IMR-90 (cell line): ENCODE results near the gene ATOH8. TPM values are rescaled to one million over a fixed set of nuclear protein-coding genes. Genes with fewer than 3 reads are reported as not detected.

Experiments used
- ATAC-seq: fragments of 200-7000 bp; cut with Tn5 transposase; 2 replicates; pipeline ENCODE4 v1.9.1; 2020; ENCODE audit warnings: low read depth, mild to moderate bottlenecking, moderate library complexity
- BruUV-seq: library from RNA; stranded (reverse); fragments of 400-500 nt; replicated peaks from 2 replicates; lab custom pipeline; 2021; lab: Mats Ljungman, UMichigan
- CTCF ChIA-PET: fragments of 300-600 bp; formaldehyde crosslinking; extraction: SDS; loops from one replicate; lab custom pipeline; 2021; ENCODE audit warnings: antibody characterized with exemption; lab: Yijun Ruan, JAX
- POLR2A ChIA-PET: fragments of 300-600 bp; sonication (Branson Sonifier 250); formaldehyde crosslinking; loops from one replicate; lab custom pipeline; 2022; ENCODE audit warnings: antibody characterized with exemption; ENCODE audit not compliant: unreplicated experiment; lab: Charles Lee
- DNase-seq: peaks from one replicate; pipeline ENCODE4 v3.0.0; 2013
- H2AFZ ChIP-seq: replicated peaks from 2 replicates; pipeline ENCODE3; 2013; ENCODE audit warnings: low read length, mild to moderate bottlenecking; ENCODE audit not compliant: poor library complexity
- H2AK5ac ChIP-seq: 2 replicates; pipeline ENCODE4 v1.6.1; 2013; ENCODE audit warnings: low read depth, low read length, inconsistent platforms
- H2AK9ac ChIP-seq: replicated peaks from 2 replicates; pipeline ENCODE3; 2013; ENCODE audit warnings: mild to moderate bottlenecking, low read depth, low read length, moderate library complexity; ENCODE audit not compliant: poor library complexity
- H2BK120ac ChIP-seq: 2 replicates; pipeline ENCODE4 v1.6.1; 2013; ENCODE audit warnings: low read depth, low read length, inconsistent platforms
- H2BK15ac ChIP-seq: 3 replicates; pipeline ENCODE4 v1.6.1; 2013; ENCODE audit warnings: low read depth, low read length, inconsistent platforms
- H2BK20ac ChIP-seq: 2 replicates; pipeline ENCODE4 v1.6.1; 2013; ENCODE audit warnings: low read depth, mild to moderate bottlenecking, inconsistent platforms, low read length, moderate library complexity
- H2BK5ac ChIP-seq: 2 replicates; pipeline ENCODE4 v1.6.1; 2013; ENCODE audit warnings: mild to moderate bottlenecking, low read depth, low read length, inconsistent platforms; ENCODE audit not compliant: poor library complexity, severe bottlenecking
- H3K14ac ChIP-seq: replicated peaks from 2 replicates; pipeline ENCODE4 v1.6.1; 2013; ENCODE audit warnings: low read depth, low read length, inconsistent platforms
- H3K18ac ChIP-seq: 2 replicates; pipeline ENCODE4 v1.6.1; 2013; ENCODE audit warnings: low read depth, low read length, control low read depth
- H3K23ac ChIP-seq: 2 replicates; pipeline ENCODE4 v1.6.1; 2013; ENCODE audit warnings: low read depth, low read length, inconsistent platforms
- H3K27ac ChIP-seq: 2 replicates; pipeline ENCODE4 v1.5.1; 2013; ENCODE audit warnings: mild to moderate bottlenecking, control low read depth, low read length; ENCODE audit not compliant: insufficient read depth
- H3K27me3 ChIP-seq: 2 replicates; pipeline ENCODE4 v1.6.1; 2013; ENCODE audit warnings: low read length; ENCODE audit not compliant: control insufficient read depth, insufficient read depth
- H3K36me3 ChIP-seq: 2 replicates; pipeline ENCODE4 v1.6.1; 2013; ENCODE audit warnings: low read length, mixed read lengths; ENCODE audit not compliant: control insufficient read depth, insufficient read depth
- H3K4ac ChIP-seq: 2 replicates; pipeline ENCODE4 v1.6.1; 2013; ENCODE audit warnings: low read depth, low read length, inconsistent platforms
- H3K4me1 ChIP-seq: 2 replicates; pipeline ENCODE4 v1.6.1; 2013; ENCODE audit warnings: low read length, mixed read lengths; ENCODE audit not compliant: control insufficient read depth, insufficient read depth
- H3K4me2 ChIP-seq: 2 replicates; pipeline ENCODE4 v1.6.1; 2013; ENCODE audit warnings: low read depth, mild to moderate bottlenecking, control low read depth, low read length, moderate library complexity
- H3K4me3 ChIP-seq: 2 replicates; pipeline ENCODE4 v1.5.1; 2013; ENCODE audit warnings: low read depth, mild to moderate bottlenecking, control low read depth, low read length, moderate library complexity; ENCODE audit not compliant: insufficient read depth
- H3K56ac ChIP-seq: 2 replicates; pipeline ENCODE4 v1.6.1; 2013; ENCODE audit warnings: low read length, inconsistent platforms; ENCODE audit not compliant: insufficient read depth; ENCODE audit errors: extremely low read depth
- H3K79me1 ChIP-seq, 2 experiments: 2 replicates each; pipeline ENCODE4 v1.6.1; 2013; ENCODE audit warnings: low read length in 2 of 2, inconsistent platforms in 1 of 2, low read depth in 1 of 2
- H3K9ac ChIP-seq: 2 replicates; pipeline ENCODE4 v1.6.1; 2013; ENCODE audit warnings: low read depth, low read length, control low read depth
- H3K9me1 ChIP-seq: 2 replicates; pipeline ENCODE4 v1.6.1; 2013; ENCODE audit warnings: low read length, inconsistent platforms; ENCODE audit not compliant: insufficient read depth
- H3K9me3 ChIP-seq: 2 replicates; pipeline ENCODE4 v1.6.1; 2013; ENCODE audit warnings: low read length; ENCODE audit not compliant: control insufficient read depth, insufficient read depth
- H4K20me1 ChIP-seq: 2 replicates; pipeline ENCODE4 v1.6.1; 2013; ENCODE audit warnings: low read length, inconsistent platforms; ENCODE audit not compliant: insufficient read depth
- H4K5ac ChIP-seq: 2 replicates; pipeline ENCODE4 v1.6.1; 2013; ENCODE audit warnings: mild to moderate bottlenecking, low read depth, low read length, control low read depth
- H4K8ac ChIP-seq, 2 experiments: 2 replicates each; pipeline ENCODE4 v1.6.1; 2013; ENCODE audit warnings: low read depth in 2 of 2, low read length in 2 of 2, control low read depth in 1 of 2, inconsistent platforms in 1 of 2
- H4K91ac ChIP-seq: 2 replicates; pipeline ENCODE4 v1.6.1; 2013; ENCODE audit warnings: low read depth, low read length, inconsistent platforms; ENCODE audit not compliant: insufficient read depth
- CHD1 ChIP-seq: IDR thresholded peaks from 2 replicates; pipeline ENCODE4 v1.6.1; 2012; ENCODE audit warnings: low read depth, low read length, improper control_type of control experiment
- FOS ChIP-seq: fragments of 150-350 bp; IDR thresholded peaks from 2 replicates; pipeline ENCODE4 v1.6.1; 2016; ENCODE audit warnings: low read depth, low read length
- POLR2A ChIP-seq: IDR thresholded peaks from 2 replicates; pipeline ENCODE4 v1.6.1; 2012; ENCODE audit warnings: mild to moderate bottlenecking, low read depth, low read length
- RFX5 ChIP-seq: IDR thresholded peaks from 2 replicates; pipeline ENCODE4 v1.8.0; 2012; ENCODE audit warnings: low read depth, mild to moderate bottlenecking, low read length, moderate library complexity
- WGBS, 2 experiments: methylation state at CpG; one replicate each; pipeline versions ENCODE4 v1.1.5 to v1.1.7; 2013; ENCODE audit warnings: missing lambda C conversion rate in 2 of 2; ENCODE audit not compliant: insufficient read length in 1 of 2; ENCODE audit errors: extremely low coverage in 2 of 2; 5-methylcytosine and 5-hydroxymethylcytosine counted together
- dilution Hi-C: fragments of 300-500 bp; cut with HindIII; formaldehyde crosslinking; loops from one replicate; pipeline ENCODE4 v1.14.3; 2018; ENCODE audit warnings: low sequenced_read_pairs; ENCODE audit not compliant: unreplicated experiment
- in situ Hi-C: fragments of 300-500 bp; cut with MboI; formaldehyde crosslinking; loops from 3 replicates; pipeline ENCODE4 v1.14.3; 2019; ENCODE audit warnings: low sequenced_read_pairs, inconsistent platforms, mixed read lengths
- intact Hi-C: fragments of 100-400 bp; cut with micrococcal nuclease; formaldehyde crosslinking; loops from 2 replicates; pipeline ENCODE4 v1.10.0; 2022
- polyA plus RNA-seq, 3 experiments: library from polyadenylated mRNA; depleted of rRNA; stranded (reverse); fragments of >200 nt; gene quantifications; 2 replicates each; pipeline ENCODE4 v1.2.3, GENCODE V29; 2012; ENCODE audit warnings: low replicate concordance in 1 of 3
- total RNA-seq: library from RNA; depleted of rRNA; stranded (reverse); fragments of >200 nt; gene quantifications from 2 replicates; pipeline ENCODE4 v1.2.3, GENCODE V29; 2012

The ATOH8 gene
- total and polyA plus RNA-seq, 2 of the 4 experiments (the other 2 are of a cell fraction): 7.9 to 9.0 TPM

DNA sequence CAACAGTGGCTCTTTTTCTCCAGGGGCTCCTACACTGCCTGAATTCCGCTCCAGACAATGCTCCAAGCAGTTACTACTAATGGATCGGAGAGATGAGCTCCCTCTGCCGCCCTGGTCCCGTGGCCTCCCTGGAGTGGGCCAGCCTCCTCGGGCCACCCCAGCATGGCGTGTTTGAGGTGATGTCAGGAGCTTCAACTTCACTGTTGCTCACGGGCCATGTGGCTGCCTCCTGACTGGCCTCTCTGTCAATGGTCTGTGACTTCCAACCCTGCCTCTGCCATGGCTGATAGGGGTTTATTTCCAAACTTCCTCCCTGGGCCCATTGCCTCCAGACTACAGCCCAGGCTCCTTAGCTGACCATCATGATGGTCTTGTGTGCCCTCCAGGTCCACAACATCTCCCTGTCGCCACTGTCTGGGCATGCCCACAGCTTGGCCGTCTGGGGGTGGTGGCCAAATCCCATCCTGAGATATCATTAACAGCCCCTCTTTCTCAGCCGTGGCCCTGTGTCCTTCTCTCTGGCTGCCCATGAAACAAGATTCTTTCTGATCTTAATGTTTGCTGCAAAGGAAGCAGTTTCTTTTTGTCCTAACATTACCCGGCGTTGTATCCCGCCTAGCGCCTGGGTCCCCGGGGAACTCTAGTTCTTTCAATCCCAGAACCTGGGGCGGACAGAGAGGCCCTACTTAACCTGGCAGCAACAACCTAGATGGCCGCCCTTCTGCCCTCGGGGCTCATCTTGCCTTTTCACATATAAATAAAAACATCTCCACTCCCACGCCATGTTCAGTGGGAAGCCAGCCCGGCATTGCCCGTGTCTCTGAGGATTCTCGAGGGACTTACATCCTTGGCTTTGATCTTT, 38.1 kb downstream of the ATOH8 start:
- 70% methylated on average over 7 of the region's 22 CpGs; no CpG with 5 or more reads in 1 of the 2 experiments for WGBS, 2 experiments
- H3K36me3 ChIP-seq: peaks cover 17% of the 10 kb centered on the region
- in situ Hi-C loops (no loop called here), intact Hi-C loops (loop anchor here (2.0 kb wide), 1 partner anchor 19 kb away; no protein-coding TSS in a partner anchor), dilution Hi-C loops (no loop called here)
- H3K9ac ChIP-seq: no peak overlapping the region
- peak overlapping the region; percentile 78 for H2BK120ac ChIP-seq
- H3K9me3 ChIP-seq: no peaks in the 10 kb centered on the region
- H2BK15ac ChIP-seq: peak overlapping the region; percentile 72; the same call in 1 of the 3 replicates
- TF ChIP-seq CHD1 (no peak), RFX5 (no peak), POLR2A (no peak), FOS (no peak)
- BruUV-seq: no TSS peak
- peak overlapping the region; percentile 77 for H2BK20ac ChIP-seq
- ATAC-seq (no peak), DNase-seq (no peak)
- H3K79me1 ChIP-seq: no peaks in the 10 kb centered on the region
- peak overlapping the region; percentile 5 for H2BK5ac ChIP-seq
- peak overlapping the region; percentile 40; the same call in 1 of the 2 replicates for H3K27ac ChIP-seq
- H3K4me1 ChIP-seq: peaks cover 41% of the 10 kb centered on the region
- H4K91ac ChIP-seq: peak overlapping the region; percentile 75
- H4K8ac ChIP-seq: peak overlapping the region; percentile 43 to 59; a peak in 3 of 4 replicates
- peak overlapping the region; percentile 93 for H2AK5ac ChIP-seq
- H3K14ac ChIP-seq: peak overlapping the region; percentile 69
- no peaks in the 10 kb centered on the region for H4K20me1 ChIP-seq
- H3K27me3 ChIP-seq: no peaks in the 10 kb centered on the region
- no peak overlapping the region for H3K4me3 ChIP-seq
- H3K56ac ChIP-seq: 0 out of 2 replicates have a peak overlapping the region, but pooled peaks have one; percentile 7
- peak overlapping the region; percentile 26; the same call in 1 of the 2 replicates for H4K5ac ChIP-seq
- H3K18ac ChIP-seq: peak overlapping the region; percentile 68
- 0 out of 2 replicates have a peak overlapping the region, but pooled peaks have one; percentile 20 for H3K23ac ChIP-seq
- peak overlapping the region; percentile 15 for H2AFZ ChIP-seq
- ChIA-PET POLR2A (no interaction called here), CTCF (no interaction called here)
- H3K4me2 ChIP-seq: peak overlapping the region; percentile 23; the same call in 1 of the 2 replicates
- peak overlapping the region; percentile 38 for H2AK9ac ChIP-seq
- peaks cover 25% of the 10 kb centered on the region for H3K9me1 ChIP-seq
- H3K4ac ChIP-seq: peak overlapping the region; percentile 77
